SU-DHL-6 (cell line): ENCODE results near the gene FTMT.

Experiments used
- H2AFZ ChIP-seq: fragments of 200-600 bp; sonication (generic); 2 replicates; pipeline ENCODE4 v1.6.1; 2014; ENCODE audit warnings: low read depth, mild to moderate bottlenecking, moderate library complexity, mixed read lengths, antibody characterized with exemption, low read length; ENCODE audit not compliant: severe bottlenecking
- H3F3A ChIP-seq: fragments of 200-600 bp; shearing (Covaris generic); 2 replicates; pipeline ENCODE4 v1.6.0; 2016; ENCODE audit warnings: antibody characterized with exemption, mild to moderate bottlenecking; ENCODE audit not compliant: insufficient read depth
- H3K27ac ChIP-seq: fragments of 200-600 bp; sonication (generic); 2 replicates; pipeline ENCODE4 v1.5.1; 2016; ENCODE audit warnings: low read depth, mild to moderate bottlenecking, low read length, moderate library complexity, mixed read lengths
- H3K27me3 ChIP-seq: fragments of 200-600 bp; sonication (generic), shearing (Covaris generic); 2 replicates; pipeline ENCODE4 v1.6.0; 2014; ENCODE audit warnings: mild to moderate bottlenecking, low read length
- H3K36me3 ChIP-seq: fragments of 200-600 bp; sonication (generic); 2 replicates; pipeline ENCODE4 v1.6.1; 2014; ENCODE audit warnings: mild to moderate bottlenecking, low read length, mixed read lengths
- H3K4me2 ChIP-seq: fragments of 300-600, 200-600 bp; shearing (Covaris generic), sonication (generic); 2 replicates; pipeline ENCODE4 v1.6.0; 2014; ENCODE audit warnings: low read length, low read depth, mild to moderate bottlenecking; ENCODE audit not compliant: poor library complexity, severe bottlenecking
- H3K4me3 ChIP-seq: fragments of 200-600 bp; sonication (generic); 2 replicates; pipeline ENCODE4 v1.5.1; 2014; ENCODE audit warnings: antibody characterized with exemption, low read length, mild to moderate bottlenecking, mixed read lengths; ENCODE audit not compliant: insufficient read depth, poor library complexity, severe bottlenecking
- H3K79me2 ChIP-seq: fragments of 200-600 bp; sonication (generic); 2 replicates; pipeline ENCODE4 v1.6.1; 2014; ENCODE audit warnings: mild to moderate bottlenecking, low read length, moderate library complexity; ENCODE audit not compliant: insufficient read depth
- H3K9ac ChIP-seq: fragments of 200-600 bp; sonication (generic); 2 replicates; pipeline ENCODE4 v1.7.0; 2014; ENCODE audit warnings: mild to moderate bottlenecking, low read length
- H3K9me2 ChIP-seq: fragments of 200-600 bp; sonication (generic); replicated peaks from 2 replicates; pipeline ENCODE4 v1.6.1; 2014; ENCODE audit warnings: low read length; ENCODE audit not compliant: insufficient read depth
- H3K9me3 ChIP-seq: fragments of 200-600 bp; sonication (generic); 2 replicates; pipeline ENCODE4 v1.6.1; 2014; ENCODE audit warnings: low read length, mixed read lengths; ENCODE audit not compliant: insufficient read depth
- H4K20me1 ChIP-seq: fragments of 200-600 bp; sonication (generic); 2 replicates; pipeline ENCODE4 v1.6.1; 2014; ENCODE audit warnings: low read depth, mild to moderate bottlenecking, antibody characterized with exemption, low read length, moderate library complexity, mixed read lengths
- CTCF ChIP-seq: fragments of 200-600 bp; sonication (generic); IDR thresholded peaks from one replicate; pipeline ENCODE4 v1.5.1; 2017; ENCODE audit warnings: antibody characterized with exemption, mild to moderate bottlenecking, low read length, moderate library complexity; ENCODE audit not compliant: insufficient read depth, poor library complexity, severe bottlenecking
- EZH2phosphoT487 ChIP-seq: fragments of 200-600 bp; sonication (generic), shearing (Covaris generic); conservative IDR thresholded peaks from 2 replicates; pipeline ENCODE4 v1.6.1; 2018; ENCODE audit warnings: mild to moderate bottlenecking, antibody characterized with exemption, low read length, moderate library complexity, mixed read lengths

FTMT gene

GRCh38 chr5:121819682-121820261 is 31.9 kb upstream of the FTMT start:
- Histone ChIP-seq H3K79me2 (no peaks in the 10 kb centered on the region), H3K9me2 (no peaks in the 10 kb centered on the region)

GRCh38 chr5:121833617-121834016 is 18.1 kb upstream of the FTMT start:
- Histone ChIP-seq H4K20me1 (no peaks in the 10 kb centered on the region), H2AFZ (no peak overlapping the region), H3K4me2 (no peak overlapping the region), H3K79me2 (no peaks in the 10 kb centered on the region), H3K27me3 (no peaks in the 10 kb centered on the region), H3K4me3 (no peak overlapping the region), H3K9me2 (no peaks in the 10 kb centered on the region), H3F3A (no peaks in the 10 kb centered on the region), H3K9ac (no peak overlapping the region), H3K27ac (no peak overlapping the region), H3K36me3 (no peaks in the 10 kb centered on the region), H3K9me3 (no peaks in the 10 kb centered on the region)
- no peak for TF ChIP-seq EZH2phosphoT487
- no peak for TF ChIP-seq CTCF

More at GRCh38 chr5:121819682-121820261, 31.9 kb upstream of the FTMT start:
- Histone ChIP-seq H2AFZ (no peak overlapping the region), H3K27ac (no peak overlapping the region), H3K36me3 (no peaks in the 10 kb centered on the region), H3K9me3 (no peaks in the 10 kb centered on the region), H4K20me1 (no peaks in the 10 kb centered on the region), H3K4me3 (no peak overlapping the region), H3K27me3 (no peaks in the 10 kb centered on the region), H3K4me2 (no peak overlapping the region), H3K9ac (no peak overlapping the region), H3F3A (no peaks in the 10 kb centered on the region)
- TF ChIP-seq CTCF = no peak
- no peak for TF ChIP-seq EZH2phosphoT487

GRCh38 chr5:121834021-121834420 is 17.7 kb upstream of the FTMT start:
- TF ChIP-seq CTCF = no peak
- Histone ChIP-seq H4K20me1 (no peaks in the 10 kb centered on the region), H3K4me2 (no peak overlapping the region), H3F3A (no peaks in the 10 kb centered on the region), H3K79me2 (no peaks in the 10 kb centered on the region), H3K36me3 (no peaks in the 10 kb centered on the region), H3K27me3 (no peaks in the 10 kb centered on the region), H3K4me3 (no peak overlapping the region), H2AFZ (no peak overlapping the region), H3K27ac (no peak overlapping the region), H3K9me3 (no peaks in the 10 kb centered on the region), H3K9ac (no peak overlapping the region), H3K9me2 (no peaks in the 10 kb centered on the region)

GRCh38 chr5:121841892-121842291 is 9.8 kb upstream of the FTMT start:
- no peak overlapping the region for H2AFZ ChIP-seq
- TF ChIP-seq CTCF (no peak), EZH2phosphoT487 (no peak)

More at GRCh38 chr5:121841892-121842291, 9.8 kb upstream of the FTMT start:
- H3K9me2 ChIP-seq = no peaks in the 10 kb centered on the region; the same call in 1 of the 2 replicates
- H3F3A ChIP-seq = no peaks in the 10 kb centered on the region
- H3K27ac ChIP-seq = no peak overlapping the region
- H3K27me3 ChIP-seq = no peaks in the 10 kb centered on the region
- H3K4me3 ChIP-seq = no peak overlapping the region
- no peaks in the 10 kb centered on the region for H3K9me3 ChIP-seq
- no peaks in the 10 kb centered on the region for H4K20me1 ChIP-seq
- H3K9ac ChIP-seq = no peak overlapping the region
- H3K36me3 ChIP-seq = no peaks in the 10 kb centered on the region
- H3K4me2 ChIP-seq = no peak overlapping the region
- no peaks in the 10 kb centered on the region for H3K79me2 ChIP-seq
